ENCODE data around the gene CCL25.

Gene CCL25

DNA sequence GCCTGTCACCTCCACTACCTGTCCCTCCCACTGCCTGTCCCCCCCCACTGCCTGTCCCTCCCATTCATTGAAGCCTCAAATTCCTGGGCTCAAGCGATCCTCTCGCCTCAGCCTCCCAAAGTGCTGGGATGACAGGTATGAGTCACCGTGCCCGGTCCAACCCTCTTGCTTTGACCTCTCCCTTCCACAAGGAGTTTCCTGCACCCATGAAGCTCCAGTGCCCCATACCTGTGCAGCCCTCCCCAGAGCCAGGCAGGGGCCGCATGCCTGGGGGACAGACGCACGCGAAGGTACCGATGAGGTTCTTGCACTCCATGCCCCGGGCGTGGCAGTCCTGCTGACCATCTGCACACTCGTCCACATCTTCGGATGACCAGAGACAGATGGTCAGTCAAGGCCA lies 34.3 kb downstream of the CCL25 start:
- no peak overlapping the region for H3K4me3 ChIP-seq (ENCODE audit: low read length)
- no peak for DNase-seq (ENCODE audit: low read depth)
- TF ChIP-seq, protein P1, sequence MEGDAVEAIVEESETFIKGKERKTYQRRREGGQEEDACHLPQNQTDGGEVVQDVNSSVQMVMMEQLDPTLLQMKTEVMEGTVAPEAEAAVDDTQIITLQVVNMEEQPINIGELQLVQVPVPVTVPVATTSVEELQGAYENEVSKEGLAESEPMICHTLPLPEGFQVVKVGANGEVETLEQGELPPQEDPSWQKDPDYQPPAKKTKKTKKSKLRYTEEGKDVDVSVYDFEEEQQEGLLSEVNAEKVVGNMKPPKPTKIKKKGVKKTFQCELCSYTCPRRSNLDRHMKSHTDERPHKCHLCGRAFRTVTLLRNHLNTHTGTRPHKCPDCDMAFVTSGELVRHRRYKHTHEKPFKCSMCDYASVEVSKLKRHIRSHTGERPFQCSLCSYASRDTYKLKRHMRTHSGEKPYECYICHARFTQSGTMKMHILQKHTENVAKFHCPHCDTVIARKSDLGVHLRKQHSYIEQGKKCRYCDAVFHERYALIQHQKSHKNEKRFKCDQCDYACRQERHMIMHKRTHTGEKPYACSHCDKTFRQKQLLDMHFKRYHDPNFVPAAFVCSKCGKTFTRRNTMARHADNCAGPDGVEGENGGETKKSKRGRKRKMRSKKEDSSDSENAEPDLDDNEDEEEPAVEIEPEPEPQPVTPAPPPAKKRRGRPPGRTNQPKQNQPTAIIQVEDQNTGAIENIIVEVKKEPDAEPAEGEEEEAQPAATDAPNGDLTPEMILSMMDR (conservative IDR thresholded peaks at IDR 0.05; ENCODE audit: low read length) = no peak

DNA sequence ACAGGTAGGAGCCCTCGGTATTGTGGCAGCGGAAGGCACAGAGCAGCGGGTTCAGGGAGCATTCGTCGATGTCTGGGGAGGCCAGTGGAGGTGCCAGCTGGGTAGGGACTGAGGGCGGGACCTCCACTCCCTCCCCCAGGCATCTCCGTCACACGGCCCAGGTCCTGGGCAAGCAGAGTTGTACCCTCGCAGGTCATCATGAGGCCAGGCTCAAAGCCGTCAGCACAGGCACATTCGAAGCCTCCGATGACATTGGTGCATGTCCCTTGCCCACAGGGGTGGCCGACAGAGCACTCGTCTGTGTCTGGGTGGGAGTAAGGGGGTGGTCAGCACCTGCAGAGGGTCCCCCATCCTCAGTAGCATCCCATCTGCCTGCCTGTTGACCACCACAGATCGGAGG lies 35.3 kb downstream of the CCL25 start:
- H3K4me3 ChIP-seq (ENCODE audit: low read length) = no peak overlapping the region
- TF ChIP-seq, protein P1 (conservative IDR thresholded peaks at IDR 0.05; ENCODE audit: low read length) = no peak
- DNase-seq (ENCODE audit: low read depth) = no peak

DNA sequence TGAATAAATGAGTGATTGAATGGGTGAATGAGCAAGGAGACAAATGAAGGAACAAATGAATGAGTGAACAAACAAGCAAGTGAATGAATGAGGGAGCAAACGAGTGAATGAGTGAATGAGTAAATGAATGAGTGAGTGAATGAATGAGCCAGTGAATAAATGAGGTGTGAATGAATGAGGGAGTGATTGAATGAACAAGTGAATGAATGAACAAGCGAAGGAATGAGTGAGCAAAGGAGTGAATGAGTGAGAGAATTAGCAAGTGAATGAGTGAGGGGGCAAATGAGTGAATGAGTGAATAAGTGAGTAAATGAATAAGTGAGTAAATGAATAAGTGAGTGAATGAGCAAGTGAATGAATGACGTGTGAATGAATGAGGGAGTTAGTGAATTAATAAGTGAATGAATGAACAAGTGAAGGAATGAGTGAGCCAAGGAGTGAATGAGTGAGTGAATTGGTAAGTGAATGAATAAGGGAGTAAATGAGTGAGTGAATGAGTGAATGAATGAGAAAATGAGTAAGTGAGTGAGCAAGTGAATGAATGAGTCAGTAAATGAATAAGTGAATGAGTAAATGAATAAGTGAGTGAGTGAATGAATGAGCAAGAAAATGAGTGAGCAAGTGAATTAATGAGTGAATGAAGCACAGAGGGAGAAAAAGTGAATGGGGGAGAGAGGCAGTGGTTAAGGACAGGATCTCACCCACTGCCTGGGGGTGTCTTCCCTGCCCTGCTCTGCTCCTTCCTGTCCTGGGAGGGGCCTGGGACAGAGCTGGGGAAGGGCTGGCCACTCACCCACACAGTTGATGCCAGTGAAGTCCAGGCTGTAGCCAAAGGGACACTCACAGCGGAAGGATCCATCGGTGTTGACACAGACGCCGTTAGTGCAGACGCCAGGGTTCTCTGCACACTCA lies 36.4 kb downstream of the CCL25 start:
- no peak for DNase-seq (ENCODE audit: low read depth)
- TF ChIP-seq, protein P1 (conservative IDR thresholded peaks at IDR 0.05; ENCODE audit: low read length) = no peak
- H3K4me3 ChIP-seq (ENCODE audit: low read length) = no peak overlapping the region

DNA sequence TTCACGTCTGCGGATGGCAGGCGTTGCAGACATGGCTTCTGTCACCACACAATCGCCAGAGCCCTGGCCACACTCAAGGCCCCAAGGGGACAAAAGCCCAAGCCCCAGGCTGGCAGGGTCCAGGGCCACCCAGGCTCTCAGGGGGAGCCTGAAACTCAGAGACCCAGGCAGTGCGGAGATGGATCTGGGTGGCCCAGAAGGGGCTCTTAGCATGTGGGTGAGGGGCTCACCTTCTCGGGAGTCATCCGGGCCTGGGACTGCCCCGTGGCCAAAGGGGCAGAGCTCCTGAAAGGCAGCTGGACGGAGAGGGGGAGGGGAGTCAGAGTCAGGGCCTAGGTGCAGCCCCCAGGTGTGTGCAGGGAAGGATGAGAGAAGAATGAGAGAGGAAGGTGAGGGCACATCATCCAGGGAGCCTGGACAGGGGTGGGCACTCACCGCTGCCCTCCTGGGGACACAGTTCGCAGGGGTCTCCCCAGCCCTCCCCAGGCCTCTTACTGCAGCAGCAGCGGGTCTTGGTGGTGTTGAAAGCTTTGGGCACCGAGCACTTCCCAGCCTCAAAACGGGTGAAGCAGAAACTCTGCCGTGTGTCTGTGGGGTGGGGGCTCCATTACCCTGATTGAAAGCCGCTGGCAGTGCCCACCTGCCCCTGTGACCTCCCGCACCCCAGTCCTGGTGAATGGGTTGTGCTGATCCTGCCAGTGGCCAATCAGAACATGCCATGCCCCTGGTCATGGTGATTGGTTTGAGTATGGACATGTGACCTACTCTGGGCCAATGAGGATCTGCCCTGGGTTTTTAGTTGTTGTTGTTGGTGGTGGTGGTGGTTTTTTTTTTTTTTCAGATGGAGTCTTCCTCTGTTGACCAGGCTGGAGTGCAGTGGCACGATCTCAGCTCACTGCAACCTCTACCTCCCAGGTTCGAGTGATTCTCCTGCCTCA lies 37.4 kb downstream of the CCL25 start:
- DNase-seq (ENCODE audit: low read depth) = no peak
- TF ChIP-seq, protein P1 (conservative IDR thresholded peaks at IDR 0.05; ENCODE audit: low read length) = no peak

DNA sequence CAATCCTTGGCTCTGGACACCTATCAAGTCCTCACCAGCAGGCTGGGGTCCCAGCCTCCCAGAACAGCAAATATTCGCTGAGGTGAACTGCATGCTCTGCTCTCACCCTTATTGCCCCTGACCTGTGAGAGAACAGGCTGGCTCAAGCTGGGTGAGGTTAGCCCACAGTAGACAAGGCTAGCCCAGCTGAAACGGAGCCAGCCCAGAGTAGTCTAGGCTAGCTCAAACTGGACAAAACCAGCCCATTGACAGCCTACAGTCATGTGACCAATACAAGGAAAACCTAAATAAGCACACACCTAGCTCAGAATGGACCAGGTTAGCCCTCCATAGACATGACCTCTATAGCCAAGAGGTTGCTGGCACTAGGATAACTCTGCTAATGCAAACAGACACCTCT lies 38.4 kb downstream of the CCL25 start:
- DNase-seq (ENCODE audit: low read depth) = no peak
- no peak overlapping the region for H3K4me3 ChIP-seq (ENCODE audit: low read length)
- TF ChIP-seq, protein P1 (conservative IDR thresholded peaks at IDR 0.05; ENCODE audit: low read length) = no peak

More for the DNA sequence above, 37.4 kb downstream of the CCL25 start:
- no peak overlapping the region for H3K4me3 ChIP-seq (ENCODE audit: low read length)

DNA sequence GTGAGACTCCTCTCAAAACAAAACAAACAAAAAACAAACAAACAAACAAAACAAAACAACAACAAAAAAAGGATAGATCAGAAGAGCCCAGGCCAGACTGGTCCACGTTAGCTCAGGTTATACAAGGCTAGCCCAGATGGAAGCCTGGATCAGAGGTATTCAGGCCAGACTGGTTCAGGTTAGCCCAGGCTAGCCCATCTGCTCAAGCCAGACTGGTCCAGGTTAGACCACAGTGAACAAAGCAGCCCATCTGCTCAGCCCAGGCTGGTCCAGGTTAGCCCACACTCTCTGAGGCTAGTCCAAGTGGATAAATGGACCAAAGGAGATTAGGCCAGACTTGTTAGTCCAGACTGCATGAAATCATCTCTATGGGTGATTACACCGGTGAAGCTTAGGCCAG lies 41.2 kb downstream of the CCL25 start:
- TF ChIP-seq, protein P1 (conservative IDR thresholded peaks at IDR 0.05; ENCODE audit: low read length) = no peak
- DNase-seq (ENCODE audit: low read depth) = no peak
- no peak overlapping the region for H3K4me3 ChIP-seq (ENCODE audit: low read length)
